Activated CD4-positive, CD25-positive, alpha-beta regulatory T cell (primary cell): ENCODE results near the gene WWOX.

Source experiments
- DNase-seq, 4 experiments: peaks; one replicate each; lab custom pipeline; 2025; lab: John Stamatoyannopoulos, UW

The WWOX gene

GRCh38 chr16:78473031-78473699, 373.7 kb downstream of the WWOX start:
- DNase-seq, result no peak

GRCh38 chr16:78474762-78475161, 375.3 kb downstream of the WWOX start:
- no peak for DNase-seq

GRCh38 chr16:78476615-78477014, 377.2 kb downstream of the WWOX start:
- no peak for DNase-seq

- no peak for DNase-seq
These were observed 378.9 kb downstream of the WWOX start for GRCh38 chr16:78478267-78478861.

- DNase-seq, result no peak
These were observed 380.3 kb downstream of the WWOX start for GRCh38 chr16:78479723-78480122.

GRCh38 chr16:78480588-78480987, 381.1 kb downstream of the WWOX start:
- DNase-seq, result no peak

- no peak for DNase-seq
These were observed 383.9 kb downstream of the WWOX start for GRCh38 chr16:78483124-78483992.

GRCh38 chr16:78484509-78485058, 385.1 kb downstream of the WWOX start:
- no peak for DNase-seq

GRCh38 chr16:78485188-78485916, 385.9 kb downstream of the WWOX start:
- DNase-seq, result no peak

GRCh38 chr16:78485917-78486257, 386.4 kb downstream of the WWOX start:
- DNase-seq, result no peak

- DNase-seq, result no peak
These were observed 388.0 kb downstream of the WWOX start for GRCh38 chr16:78487471-78487870.

- DNase-seq, result no peak
These were observed 389.6 kb downstream of the WWOX start for GRCh38 chr16:78489072-78489471.

- no peak for DNase-seq
These were observed 390.2 kb downstream of the WWOX start for GRCh38 chr16:78489631-78490030.

- DNase-seq, result no peak
These were observed 391.0 kb downstream of the WWOX start for GRCh38 chr16:78490431-78490830.

GRCh38 chr16:78490847-78491246, 391.4 kb downstream of the WWOX start:
- no peak for DNase-seq

- no peak for DNase-seq
These were observed 394.1 kb downstream of the WWOX start for GRCh38 chr16:78493573-78493972.

- no peak for DNase-seq
These were observed 394.7 kb downstream of the WWOX start for GRCh38 chr16:78494105-78494504.

- DNase-seq, result no peak
These were observed 395.2 kb downstream of the WWOX start for GRCh38 chr16:78494674-78495073.

- no peak for DNase-seq
These were observed 396.7 kb downstream of the WWOX start for GRCh38 chr16:78496189-78496588.

- no peak for DNase-seq
These were observed 399.9 kb downstream of the WWOX start for GRCh38 chr16:78499399-78499798.

GRCh38 chr16:78500659-78501270, 401.3 kb downstream of the WWOX start:
- no peak for DNase-seq

- no peak for DNase-seq
These were observed 402.3 kb downstream of the WWOX start for GRCh38 chr16:78501744-78502143.
